GM12873 (cell line): ENCODE results near the gene GFI1B.

Experiments used
- TF ChIP-seq, protein P1 (sequence below): IDR thresholded peaks from 2 replicates; pipeline ENCODE4 v1.5.1; 2012; ENCODE audit warnings: low read depth, mild to moderate bottlenecking, moderate library complexity, low read length, control low read depth; ENCODE audit not compliant: insufficient read depth; ENCODE audit errors: missing control alignments

Gene GFI1B

GRCh38 chr9:133029994-133030316 is 51.5 kb downstream of the GFI1B start:
- TF ChIP-seq, protein P1, sequence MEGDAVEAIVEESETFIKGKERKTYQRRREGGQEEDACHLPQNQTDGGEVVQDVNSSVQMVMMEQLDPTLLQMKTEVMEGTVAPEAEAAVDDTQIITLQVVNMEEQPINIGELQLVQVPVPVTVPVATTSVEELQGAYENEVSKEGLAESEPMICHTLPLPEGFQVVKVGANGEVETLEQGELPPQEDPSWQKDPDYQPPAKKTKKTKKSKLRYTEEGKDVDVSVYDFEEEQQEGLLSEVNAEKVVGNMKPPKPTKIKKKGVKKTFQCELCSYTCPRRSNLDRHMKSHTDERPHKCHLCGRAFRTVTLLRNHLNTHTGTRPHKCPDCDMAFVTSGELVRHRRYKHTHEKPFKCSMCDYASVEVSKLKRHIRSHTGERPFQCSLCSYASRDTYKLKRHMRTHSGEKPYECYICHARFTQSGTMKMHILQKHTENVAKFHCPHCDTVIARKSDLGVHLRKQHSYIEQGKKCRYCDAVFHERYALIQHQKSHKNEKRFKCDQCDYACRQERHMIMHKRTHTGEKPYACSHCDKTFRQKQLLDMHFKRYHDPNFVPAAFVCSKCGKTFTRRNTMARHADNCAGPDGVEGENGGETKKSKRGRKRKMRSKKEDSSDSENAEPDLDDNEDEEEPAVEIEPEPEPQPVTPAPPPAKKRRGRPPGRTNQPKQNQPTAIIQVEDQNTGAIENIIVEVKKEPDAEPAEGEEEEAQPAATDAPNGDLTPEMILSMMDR = no peak

- TF ChIP-seq, protein P1 = no peak
Measured at GRCh38 chr9:133030317-133031129, 52.0 kb downstream of the GFI1B start, which contains the start of gene GTF3C5. GTF3C5 (plus strand) TSS chr9:133030997; CDS start chr9:133031012, 15 bp downstream.

- TF ChIP-seq, protein P1 = no peak
Measured at GRCh38 chr9:133031130-133031422, 52.6 kb downstream of the GFI1B start.

- TF ChIP-seq, protein P1 = no peak
Measured at GRCh38 chr9:133031496-133031911, 53.0 kb downstream of the GFI1B start.

- TF ChIP-seq, protein P1 = no peak
Measured at GRCh38 chr9:133032171-133032570, 53.7 kb downstream of the GFI1B start.

DNA sequence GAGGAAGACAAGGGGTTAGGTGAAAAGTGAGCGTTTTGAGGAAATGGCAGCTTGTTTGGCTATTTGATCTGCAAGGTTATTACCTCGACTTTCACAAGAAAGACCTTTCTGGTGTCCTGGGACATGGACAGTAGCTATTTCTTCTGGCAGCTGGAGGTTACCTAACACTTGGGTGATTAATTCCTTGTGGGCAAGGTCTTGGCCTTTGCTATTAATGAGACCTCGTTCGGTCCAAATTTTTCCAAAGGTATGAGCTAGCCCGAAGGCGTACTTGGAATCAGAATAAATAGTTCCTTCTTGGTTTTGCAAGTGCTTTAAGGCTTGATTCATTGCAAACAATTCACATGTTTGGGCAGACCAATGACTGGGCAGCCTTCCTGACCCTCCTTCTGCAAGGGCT is 57.2 kb downstream of the GFI1B start:
- TF ChIP-seq, protein P1 = no peak

DNA sequence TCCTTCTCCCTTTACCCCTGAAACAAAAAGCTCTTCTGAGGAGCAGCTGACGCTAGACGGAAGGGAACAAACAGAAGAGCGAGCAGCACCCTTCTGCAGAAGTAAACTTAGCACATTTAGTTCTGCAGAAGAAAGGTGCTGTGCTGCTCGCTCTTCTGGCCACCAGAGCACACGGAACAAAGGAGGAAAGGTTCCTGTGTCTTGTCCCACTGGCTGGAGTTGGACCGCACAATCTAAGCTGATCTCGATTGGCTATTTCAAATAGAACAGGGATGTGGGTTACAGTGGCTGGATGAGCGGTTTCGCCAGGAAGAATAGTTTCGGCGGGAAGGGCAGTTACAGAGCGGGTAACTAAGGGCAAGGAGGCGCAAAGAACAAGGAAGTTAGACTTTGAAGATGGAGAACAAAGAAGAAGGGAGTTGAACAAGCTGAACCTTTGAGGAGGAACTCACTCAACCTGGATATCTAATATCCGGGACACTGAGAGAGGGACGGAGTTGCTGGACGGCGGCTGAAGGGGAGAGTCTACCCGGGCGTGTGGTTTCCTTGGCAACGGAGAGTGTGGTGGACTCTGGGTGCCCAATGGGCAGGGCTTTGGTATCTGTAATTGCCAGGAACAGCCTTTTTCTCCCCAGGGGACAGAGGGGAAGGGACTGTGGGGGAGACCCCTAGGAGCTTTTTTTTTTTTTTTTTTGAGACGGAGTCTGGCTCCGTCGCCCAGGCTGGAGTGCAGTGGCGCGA is 59.5 kb downstream of the GFI1B start:
- TF ChIP-seq, protein P1 = no peak
